ENCODE data around the gene ABHD12. TPM values are rescaled to one million over a fixed set of nuclear protein-coding genes. Genes with fewer than 3 reads are reported as not detected.

Gene ABHD12
- total and polyA plus RNA-seq, 2 experiments from 2014 or later = 69.5 to 187 TPM

DNA sequence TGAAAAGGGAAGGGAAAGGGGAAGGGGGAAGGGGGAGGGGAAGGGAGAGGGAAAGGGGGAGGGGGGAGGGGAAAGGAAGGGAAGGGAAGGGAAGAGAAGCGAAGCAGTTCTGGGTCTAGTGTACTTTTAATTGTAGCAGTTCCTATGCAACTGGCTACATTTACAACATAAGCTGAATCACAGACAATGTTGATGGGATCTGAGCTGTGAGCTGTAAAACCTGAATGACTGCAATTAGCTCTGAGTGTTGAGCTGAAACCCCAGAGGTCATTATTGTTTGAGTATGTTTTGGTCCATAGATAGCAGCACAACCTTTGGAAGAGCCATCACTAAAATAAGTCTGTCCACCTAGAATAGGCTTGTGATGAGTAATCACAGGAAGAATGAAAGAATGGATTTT lies 7.2 kb upstream of the ABHD12 start:
- H3K9me3 ChIP-seq (ENCODE audit: low read depth) = no peaks in the 10 kb centered on the region
- WGBS (ENCODE audit: low lambda C conversion rate, missing lambda C conversion rate) = no CpG with 5 or more reads among the region's 1 CpG
- peaks cover 14% of the 10 kb centered on the region for H3K4me1 ChIP-seq (ENCODE audit: insufficient read depth)
- peak overlapping the region; percentile 49 for H3K4me2 ChIP-seq
- no peaks in the 10 kb centered on the region for H3K9me2 ChIP-seq (replicated peaks; ENCODE audit: insufficient read depth)
- peak overlapping the region; percentile 88 for H3K27ac ChIP-seq
- H3K4me3 ChIP-seq = no peak overlapping the region
- no peaks in the 10 kb centered on the region for H3K36me3 ChIP-seq (replicated peaks; ENCODE audit: insufficient read depth, low read depth)
- H3K79me2 ChIP-seq = no peaks in the 10 kb centered on the region
- H3K27me3 ChIP-seq = no peaks in the 10 kb centered on the region
- H2AFZ ChIP-seq = no peak overlapping the region
- no peak for TF ChIP-seq EZH2 (IDR thresholded peaks at IDR 0.05; ENCODE audit: borderline replicate concordance)
- no peak for TF ChIP-seq EZH2phosphoT487 (IDR thresholded peaks at IDR 0.05; ENCODE audit: low read depth, severe bottlenecking, unreplicated experiment)
- TF ChIP-seq, protein P1, sequence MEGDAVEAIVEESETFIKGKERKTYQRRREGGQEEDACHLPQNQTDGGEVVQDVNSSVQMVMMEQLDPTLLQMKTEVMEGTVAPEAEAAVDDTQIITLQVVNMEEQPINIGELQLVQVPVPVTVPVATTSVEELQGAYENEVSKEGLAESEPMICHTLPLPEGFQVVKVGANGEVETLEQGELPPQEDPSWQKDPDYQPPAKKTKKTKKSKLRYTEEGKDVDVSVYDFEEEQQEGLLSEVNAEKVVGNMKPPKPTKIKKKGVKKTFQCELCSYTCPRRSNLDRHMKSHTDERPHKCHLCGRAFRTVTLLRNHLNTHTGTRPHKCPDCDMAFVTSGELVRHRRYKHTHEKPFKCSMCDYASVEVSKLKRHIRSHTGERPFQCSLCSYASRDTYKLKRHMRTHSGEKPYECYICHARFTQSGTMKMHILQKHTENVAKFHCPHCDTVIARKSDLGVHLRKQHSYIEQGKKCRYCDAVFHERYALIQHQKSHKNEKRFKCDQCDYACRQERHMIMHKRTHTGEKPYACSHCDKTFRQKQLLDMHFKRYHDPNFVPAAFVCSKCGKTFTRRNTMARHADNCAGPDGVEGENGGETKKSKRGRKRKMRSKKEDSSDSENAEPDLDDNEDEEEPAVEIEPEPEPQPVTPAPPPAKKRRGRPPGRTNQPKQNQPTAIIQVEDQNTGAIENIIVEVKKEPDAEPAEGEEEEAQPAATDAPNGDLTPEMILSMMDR (IDR thresholded peaks at IDR 0.05; ENCODE audit: poor library complexity) = no peak
- no peaks in the 10 kb centered on the region for H4K20me1 ChIP-seq (ENCODE audit: insufficient read depth, poor library complexity, severe bottlenecking)
- peak; percentile 54 for DNase-seq (ENCODE audit: low spot score)

DNA sequence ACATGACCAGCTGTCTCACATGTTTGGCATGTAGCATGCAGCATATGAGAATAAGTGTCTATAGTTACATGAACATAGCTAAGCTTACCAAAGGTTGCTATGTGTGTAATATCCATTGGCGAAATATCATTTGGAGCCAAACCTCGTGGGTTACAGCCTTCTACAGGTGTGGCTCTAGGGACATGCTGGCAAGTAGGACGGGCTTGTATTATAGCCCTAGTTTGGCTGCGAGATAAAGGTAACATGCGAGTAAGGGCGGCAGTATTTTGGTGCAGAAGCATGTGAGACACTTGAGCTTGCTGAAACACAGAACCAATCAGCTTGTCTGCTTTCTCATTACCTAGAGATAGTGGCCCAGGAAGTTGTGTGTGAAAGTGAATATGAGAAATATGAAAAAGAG lies 6.5 kb upstream of the ABHD12 start:
- Histone ChIP-seq H3K9me3 (ENCODE audit: low read depth) (no peaks in the 10 kb centered on the region), H3K36me3 (replicated peaks; ENCODE audit: insufficient read depth, low read depth) (no peaks in the 10 kb centered on the region), H3K4me3 (no peak overlapping the region), H2AFZ (no peak overlapping the region), H3K79me2 (no peaks in the 10 kb centered on the region), H3K27ac (peak overlapping the region; percentile 88), H3K27me3 (no peaks in the 10 kb centered on the region), H4K20me1 (ENCODE audit: insufficient read depth, poor library complexity, severe bottlenecking) (no peaks in the 10 kb centered on the region), H3K9me2 (replicated peaks; ENCODE audit: insufficient read depth) (no peaks in the 10 kb centered on the region), H3K4me1 (ENCODE audit: insufficient read depth) (peaks cover 14% of the 10 kb centered on the region), H3K4me2 (peak overlapping the region; percentile 49)
- no peak for TF ChIP-seq EZH2phosphoT487 (IDR thresholded peaks at IDR 0.05; ENCODE audit: low read depth, severe bottlenecking, unreplicated experiment)
- TF ChIP-seq, protein P1 (IDR thresholded peaks at IDR 0.05; ENCODE audit: poor library complexity) = no peak
- no peak for TF ChIP-seq EZH2 (IDR thresholded peaks at IDR 0.05; ENCODE audit: borderline replicate concordance)
- no peak for DNase-seq (ENCODE audit: low spot score)
- WGBS (ENCODE audit: low lambda C conversion rate, missing lambda C conversion rate) = 89% methylated on average over 6 of the region's 6 CpGs

DNA sequence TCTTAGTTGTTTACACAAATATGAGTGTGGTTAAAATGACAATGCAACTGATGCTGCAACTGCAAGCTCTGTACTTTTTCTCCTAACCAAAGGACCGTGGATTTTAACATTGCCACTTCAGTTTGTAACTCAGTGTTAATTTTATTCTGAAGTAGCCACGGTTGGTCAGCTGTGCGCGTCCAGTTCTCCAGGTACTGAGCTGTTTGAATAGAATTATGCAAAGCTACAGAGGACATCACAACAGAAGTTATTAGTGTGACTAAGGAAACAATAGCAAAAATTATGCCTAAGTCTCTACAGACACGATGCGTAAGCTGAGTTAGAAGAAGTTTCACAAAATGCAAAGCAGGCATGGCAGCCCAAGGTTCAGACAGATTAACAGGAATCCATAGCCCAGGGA lies 4.4 kb upstream of the ABHD12 start:
- H4K20me1 ChIP-seq (ENCODE audit: insufficient read depth, poor library complexity, severe bottlenecking) = no peaks in the 10 kb centered on the region
- H3K9me2 ChIP-seq (replicated peaks; ENCODE audit: insufficient read depth) = no peaks in the 10 kb centered on the region
- no peak overlapping the region for H3K4me3 ChIP-seq
- H3K9me3 ChIP-seq (ENCODE audit: low read depth) = no peaks in the 10 kb centered on the region
- peaks cover 1% of the 10 kb centered on the region for H3K79me2 ChIP-seq
- H2AFZ ChIP-seq = no peak overlapping the region
- H3K4me1 ChIP-seq (ENCODE audit: insufficient read depth) = peaks cover 14% of the 10 kb centered on the region
- no peak overlapping the region for H3K27ac ChIP-seq
- 92% methylated on average over 6 of the region's 6 CpGs for WGBS (ENCODE audit: low lambda C conversion rate, missing lambda C conversion rate)
- H3K4me2 ChIP-seq = no peak overlapping the region
- no peaks in the 10 kb centered on the region for H3K36me3 ChIP-seq (replicated peaks; ENCODE audit: insufficient read depth, low read depth)
- no peak for DNase-seq (ENCODE audit: low spot score)
- no peaks in the 10 kb centered on the region for H3K27me3 ChIP-seq
- TF ChIP-seq EZH2 (IDR thresholded peaks at IDR 0.05; ENCODE audit: borderline replicate concordance) = no peak
- no peak for TF ChIP-seq EZH2phosphoT487 (IDR thresholded peaks at IDR 0.05; ENCODE audit: low read depth, severe bottlenecking, unreplicated experiment)

DNA sequence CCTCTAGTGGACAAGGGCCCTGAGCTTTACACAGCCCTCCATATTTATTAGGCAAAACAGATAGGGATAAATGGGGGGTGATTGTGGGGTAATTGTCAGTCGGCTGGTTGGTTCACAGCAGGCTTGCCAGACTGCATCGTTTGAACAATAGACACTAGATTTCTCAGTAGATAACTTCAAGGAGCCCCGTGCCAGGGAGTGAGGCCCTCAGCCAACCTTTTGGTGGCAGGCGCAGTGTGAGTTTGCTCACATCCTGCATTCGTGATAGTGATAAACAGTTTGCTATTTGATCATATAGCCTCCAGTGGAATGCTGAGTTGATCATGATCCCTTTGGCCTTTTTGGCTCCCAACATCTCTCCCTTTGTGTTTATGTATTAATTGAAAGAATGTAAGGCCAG lies 3.6 kb upstream of the ABHD12 start:
- no peak overlapping the region for H3K27ac ChIP-seq
- peaks cover 14% of the 10 kb centered on the region for H3K4me1 ChIP-seq (ENCODE audit: insufficient read depth)
- no peak for DNase-seq (ENCODE audit: low spot score)
- H2AFZ ChIP-seq = no peak overlapping the region
- WGBS (ENCODE audit: low lambda C conversion rate, missing lambda C conversion rate) = 52% methylated on average over 5 of the region's 5 CpGs
- H3K4me3 ChIP-seq = no peak overlapping the region
- H3K36me3 ChIP-seq (replicated peaks; ENCODE audit: insufficient read depth, low read depth) = no peaks in the 10 kb centered on the region
- H3K27me3 ChIP-seq = no peaks in the 10 kb centered on the region
- no peaks in the 10 kb centered on the region for H4K20me1 ChIP-seq (ENCODE audit: insufficient read depth, poor library complexity, severe bottlenecking)
- peaks cover 8% of the 10 kb centered on the region for H3K79me2 ChIP-seq
- no peaks in the 10 kb centered on the region for H3K9me2 ChIP-seq (replicated peaks; ENCODE audit: insufficient read depth)
- H3K9me3 ChIP-seq (ENCODE audit: low read depth) = no peaks in the 10 kb centered on the region
- H3K4me2 ChIP-seq = no peak overlapping the region
- TF ChIP-seq, protein P1 (IDR thresholded peaks at IDR 0.05; ENCODE audit: poor library complexity) = no peak
- no peak for TF ChIP-seq EZH2phosphoT487 (IDR thresholded peaks at IDR 0.05; ENCODE audit: low read depth, severe bottlenecking, unreplicated experiment)
